Mesendoderm (in vitro differentiated cells): ENCODE results near the gene MSLN.

Experiments used
- DNase-seq: peaks from one replicate; pipeline ENCODE4 v3.0.0; 2013
- H2AK5ac ChIP-seq: 2 replicates; pipeline ENCODE4 v1.6.1; 2013; ENCODE audit warnings: low read length, inconsistent platforms
- H2BK120ac ChIP-seq: 2 replicates; pipeline ENCODE4 v1.6.1; 2013; ENCODE audit warnings: low read depth, mild to moderate bottlenecking, low read length, moderate library complexity, mixed read lengths
- H2BK15ac ChIP-seq: replicated peaks from 2 replicates; pipeline ENCODE4 v1.6.1; 2013; ENCODE audit warnings: low read depth, mild to moderate bottlenecking, moderate library complexity
- H2BK5ac ChIP-seq: 2 replicates; pipeline ENCODE4 v1.6.1; 2013; ENCODE audit warnings: low read length, inconsistent platforms
- H3K18ac ChIP-seq: 2 replicates; pipeline ENCODE4 v1.6.1; 2013; ENCODE audit warnings: mild to moderate bottlenecking, low read length, mixed read lengths
- H3K23ac ChIP-seq: one replicate; pipeline ENCODE4 v1.6.1; 2013; ENCODE audit warnings: low read length
- H3K27ac ChIP-seq: 2 replicates; pipeline ENCODE4 v1.5.1; 2013; ENCODE audit warnings: low read depth, mild to moderate bottlenecking, inconsistent platforms, low read length, moderate library complexity
- H3K27me3 ChIP-seq: 2 replicates; pipeline ENCODE4 v1.6.1; 2013; ENCODE audit warnings: low read length, control low read depth, mild to moderate bottlenecking, inconsistent platforms; ENCODE audit not compliant: insufficient read depth, poor library complexity
- H3K36me3 ChIP-seq: 2 replicates; pipeline ENCODE4 v1.6.1; 2013; ENCODE audit warnings: low read length, inconsistent platforms; ENCODE audit not compliant: control insufficient read depth, insufficient read depth
- H3K4ac ChIP-seq: one replicate; pipeline ENCODE4 v1.6.1; 2013; ENCODE audit warnings: low read depth, mild to moderate bottlenecking, low read length, moderate library complexity
- H3K4me1 ChIP-seq: 2 replicates; pipeline ENCODE4 v1.6.1; 2013; ENCODE audit warnings: low read depth, low read length, inconsistent platforms; ENCODE audit not compliant: control insufficient read depth
- H3K4me2 ChIP-seq: 2 replicates; pipeline ENCODE4 v1.6.1; 2013; ENCODE audit warnings: low read length
- H3K4me3 ChIP-seq: 2 replicates; pipeline ENCODE4 v1.5.1; 2013; ENCODE audit warnings: mild to moderate bottlenecking, low read length
- H3K56ac ChIP-seq: one replicate; pipeline ENCODE4 v1.6.1; 2013; ENCODE audit warnings: low read length
- H3K79me1 ChIP-seq: 2 replicates; pipeline ENCODE4 v1.6.1; 2013; ENCODE audit warnings: low read length, inconsistent platforms
- H3K79me2 ChIP-seq: 2 replicates; pipeline ENCODE4 v1.6.1; 2013; ENCODE audit warnings: mild to moderate bottlenecking, low read length; ENCODE audit not compliant: control insufficient read depth, insufficient read depth
- H3K9ac ChIP-seq: 2 replicates; pipeline ENCODE4 v1.6.1; 2013; ENCODE audit warnings: low read length, inconsistent platforms
- H4K5ac ChIP-seq: one replicate; pipeline ENCODE4 v1.6.1; 2013; ENCODE audit warnings: low read length
- H4K8ac ChIP-seq: one replicate; pipeline ENCODE4 v1.6.1; 2013; ENCODE audit warnings: low read depth, mild to moderate bottlenecking, control low read depth, low read length, moderate library complexity
- WGBS: extraction: QIAGEN DNeasy Blood & Tissue Kit; methylation state at CpG from one replicate; pipeline ENCODE4 v1.1.7; 2013; ENCODE audit warnings: low lambda C conversion rate, missing lambda C conversion rate; ENCODE audit not compliant: insufficient coverage; ENCODE audit errors: extremely low coverage; 5-methylcytosine and 5-hydroxymethylcytosine counted together

The MSLN gene

GRCh38 chr16:778447-778846 is 17.9 kb downstream of the MSLN start:
- no peak overlapping the region for H3K56ac ChIP-seq
- no peak overlapping the region for H3K27ac ChIP-seq
- no peak overlapping the region for H3K4me3 ChIP-seq
- no peaks in the 10 kb centered on the region for H3K79me2 ChIP-seq
- H2BK5ac ChIP-seq: no peak overlapping the region
- no peak overlapping the region for H2BK120ac ChIP-seq
- no CpG with 5 or more reads among the region's 11 CpGs for WGBS
- no peaks in the 10 kb centered on the region for H3K79me1 ChIP-seq
- no peak for DNase-seq
- no peak overlapping the region for H4K8ac ChIP-seq
- H3K9ac ChIP-seq: no peak overlapping the region
- no peak overlapping the region for H3K23ac ChIP-seq
- no peak overlapping the region for H3K4me2 ChIP-seq
- no peak overlapping the region for H3K18ac ChIP-seq
- H3K27me3 ChIP-seq: no peaks in the 10 kb centered on the region
- no peak overlapping the region for H3K4ac ChIP-seq
- no peak overlapping the region for H2BK15ac ChIP-seq
- no peak overlapping the region for H2AK5ac ChIP-seq
- H3K4me1 ChIP-seq: no peaks in the 10 kb centered on the region
- no peak overlapping the region for H4K5ac ChIP-seq
- H3K36me3 ChIP-seq: no peaks in the 10 kb centered on the region

GRCh38 chr16:778909-779527 is 18.5 kb downstream of the MSLN start:
- Histone ChIP-seq H3K56ac (no peak overlapping the region), H3K4me1 (no peaks in the 10 kb centered on the region), H3K4me3 (no peak overlapping the region), H3K27me3 (no peaks in the 10 kb centered on the region), H3K79me1 (no peaks in the 10 kb centered on the region), H3K4ac (no peak overlapping the region), H4K8ac (no peak overlapping the region), H2BK120ac (no peak overlapping the region), H3K27ac (no peak overlapping the region), H3K9ac (no peak overlapping the region), H2AK5ac (no peak overlapping the region), H4K5ac (no peak overlapping the region), H3K4me2 (no peak overlapping the region), H2BK15ac (no peak overlapping the region), H3K79me2 (no peaks in the 10 kb centered on the region), H3K36me3 (no peaks in the 10 kb centered on the region), H3K23ac (no peak overlapping the region), H3K18ac (no peak overlapping the region), H2BK5ac (no peak overlapping the region)
- DNase-seq: no peak
- 100% methylated on average over 2 of the region's 6 CpGs for WGBS

- H2BK120ac ChIP-seq: no peak overlapping the region
- H3K4me2 ChIP-seq: no peak overlapping the region
- H3K27me3 ChIP-seq: no peaks in the 10 kb centered on the region
- no peak overlapping the region for H2AK5ac ChIP-seq
- no peak for DNase-seq
- no peaks in the 10 kb centered on the region for H3K79me2 ChIP-seq
- no peak overlapping the region for H3K4me3 ChIP-seq
- H3K56ac ChIP-seq: no peak overlapping the region
- no peak overlapping the region for H3K9ac ChIP-seq
- no peak overlapping the region for H2BK15ac ChIP-seq
- no CpG with 5 or more reads among the region's 13 CpGs for WGBS
- no peak overlapping the region for H2BK5ac ChIP-seq
- H3K4ac ChIP-seq: no peak overlapping the region
- no peak overlapping the region for H3K18ac ChIP-seq
- no peaks in the 10 kb centered on the region for H3K79me1 ChIP-seq
- no peak overlapping the region for H4K5ac ChIP-seq
- H3K27ac ChIP-seq: no peak overlapping the region
- H3K36me3 ChIP-seq: no peaks in the 10 kb centered on the region
- no peak overlapping the region for H4K8ac ChIP-seq
- no peak overlapping the region for H3K23ac ChIP-seq
- no peaks in the 10 kb centered on the region for H3K4me1 ChIP-seq
Observed at GRCh38 chr16:779561-779960, 19.0 kb downstream of the MSLN start.

GRCh38 chr16:780296-780695 is 19.8 kb downstream of the MSLN start:
- no peaks in the 10 kb centered on the region for H3K27me3 ChIP-seq
- H3K4me3 ChIP-seq: no peak overlapping the region

GRCh38 chr16:781346-782010 is 20.9 kb downstream of the MSLN start:
- Histone ChIP-seq H3K27me3 (no peaks in the 10 kb centered on the region), H3K4ac (no peak overlapping the region), H2BK15ac (no peak overlapping the region), H3K18ac (no peak overlapping the region), H3K36me3 (peaks cover 2% of the 10 kb centered on the region), H3K27ac (no peak overlapping the region), H3K4me2 (no peak overlapping the region), H3K4me3 (no peak overlapping the region), H4K8ac (no peak overlapping the region), H2BK120ac (no peak overlapping the region), H3K23ac (no peak overlapping the region), H2AK5ac (no peak overlapping the region), H3K56ac (no peak overlapping the region), H2BK5ac (no peak overlapping the region), H4K5ac (no peak overlapping the region), H3K79me1 (no peaks in the 10 kb centered on the region), H3K9ac (no peak overlapping the region), H3K79me2 (no peaks in the 10 kb centered on the region), H3K4me1 (no peaks in the 10 kb centered on the region)
- DNase-seq: no peak
- WGBS: no CpG with 5 or more reads among the region's 19 CpGs

More at GRCh38 chr16:780296-780695, 19.8 kb downstream of the MSLN start:
- no peak overlapping the region for H2BK15ac ChIP-seq
- no peak for DNase-seq
- H4K5ac ChIP-seq: no peak overlapping the region
- no peak overlapping the region for H3K27ac ChIP-seq
- no peaks in the 10 kb centered on the region for H3K79me1 ChIP-seq
- no peak overlapping the region for H2AK5ac ChIP-seq
- WGBS: no CpG with 5 or more reads among the region's 16 CpGs
- no peak overlapping the region for H3K18ac ChIP-seq
- H3K4me2 ChIP-seq: no peak overlapping the region
- H3K23ac ChIP-seq: no peak overlapping the region
- no peak overlapping the region for H2BK5ac ChIP-seq
- H3K4me1 ChIP-seq: no peaks in the 10 kb centered on the region
- no peaks in the 10 kb centered on the region for H3K36me3 ChIP-seq
- no peak overlapping the region for H3K4ac ChIP-seq
- H3K9ac ChIP-seq: no peak overlapping the region
- no peaks in the 10 kb centered on the region for H3K79me2 ChIP-seq
- no peak overlapping the region for H4K8ac ChIP-seq
- H2BK120ac ChIP-seq: no peak overlapping the region
- no peak overlapping the region for H3K56ac ChIP-seq

GRCh38 chr16:782258-782657 is 21.7 kb downstream of the MSLN start:
- Histone ChIP-seq H3K4me1 (no peaks in the 10 kb centered on the region), H2BK15ac (no peak overlapping the region), H3K9ac (no peak overlapping the region), H3K36me3 (peaks cover 2% of the 10 kb centered on the region), H3K27me3 (no peaks in the 10 kb centered on the region), H3K79me2 (peaks cover under 1% of the 10 kb centered on the region), H3K18ac (no peak overlapping the region), H3K23ac (no peak overlapping the region), H3K4me3 (no peak overlapping the region), H4K5ac (no peak overlapping the region), H3K27ac (no peak overlapping the region), H3K4me2 (no peak overlapping the region), H4K8ac (no peak overlapping the region), H3K79me1 (no peaks in the 10 kb centered on the region), H2BK120ac (no peak overlapping the region), H2AK5ac (no peak overlapping the region), H2BK5ac (no peak overlapping the region), H3K4ac (no peak overlapping the region), H3K56ac (no peak overlapping the region)
- no peak for DNase-seq
- WGBS: no CpG with 5 or more reads among the region's 6 CpGs
